H1 (cell line): ENCODE measurements around the gene MICU1. TPM values are rescaled to one million over a fixed set of nuclear protein-coding genes. Genes with fewer than 3 reads are reported as not detected.

Experiments used
- CTCF ChIA-PET: fragments of 300-600 bp; sonication (Branson Sonifier 250); formaldehyde crosslinking; loops from one replicate; lab custom pipeline; 2021; ENCODE audit not compliant: partially characterized antibody; lab: Charles Lee
- POLR2A ChIA-PET: fragments of 300-600 bp; sonication (Branson Sonifier 250); formaldehyde crosslinking; loops from one replicate; lab custom pipeline; 2021; ENCODE audit warnings: inconsistent platforms; ENCODE audit not compliant: partially characterized antibody; lab: Charles Lee
- DNase-seq, 2 experiments: peaks; one replicate each; pipeline versions ENCODE4 v3.0.0 to v3.0.0-alpha.2; 2010 to 2022; ENCODE audit warnings: low spot score in 2 of 2, low read depth in 1 of 2, mixed read lengths in 1 of 2
- FAIRE-seq: peaks from 2 replicates; lab custom pipeline; 2011; peaks lifted over from hg19 to GRCh38; lab: Jason Lieb, UNC
- H2AFZ ChIP-seq: 2 replicates; pipeline ENCODE4 v1.8.1; 2012; ENCODE audit warnings: low read length, inconsistent platforms
- H2AK5ac ChIP-seq: 2 replicates; pipeline ENCODE4 v1.6.1; 2013; ENCODE audit warnings: low read depth, low read length
- H2BK120ac ChIP-seq: replicated peaks from 2 replicates; pipeline ENCODE3; 2013; ENCODE audit warnings: low read depth, low read length, inconsistent platforms
- H2BK12ac ChIP-seq: 2 replicates; pipeline ENCODE4 v1.6.1; 2013; ENCODE audit warnings: low read depth, low read length
- H2BK15ac ChIP-seq: 2 replicates; pipeline ENCODE4 v1.6.1; 2013; ENCODE audit warnings: low read length
- H2BK20ac ChIP-seq: 2 replicates; pipeline ENCODE4 v1.6.1; 2013; ENCODE audit warnings: low read length
- H2BK5ac ChIP-seq: 2 replicates; pipeline ENCODE4 v1.6.1; 2013; ENCODE audit warnings: low read depth, low read length
- H3K14ac ChIP-seq: 2 replicates; pipeline ENCODE4 v1.6.1; 2013; ENCODE audit warnings: inconsistent platforms; ENCODE audit not compliant: insufficient read length
- H3K18ac ChIP-seq: 2 replicates; pipeline ENCODE4 v1.6.1; 2013; ENCODE audit warnings: low read length; ENCODE audit errors: extremely low read depth
- H3K23ac ChIP-seq: 2 replicates; pipeline ENCODE4 v1.6.1; 2013; ENCODE audit warnings: inconsistent platforms; ENCODE audit not compliant: insufficient read length
- H3K23me2 ChIP-seq: 2 replicates; pipeline ENCODE4 v1.6.1; 2013; ENCODE audit warnings: low read depth, low read length
- H3K27ac ChIP-seq: 2 replicates; pipeline ENCODE4 v1.6.1; 2011; ENCODE audit warnings: low read depth, low read length, inconsistent platforms
- H3K27me3 ChIP-seq, 4 experiments: replicated peaks in 1 of 4; 1 replicate in 1 of 4; 2 replicates in 3 of 4; pipeline versions ENCODE4 v1.6.1 to v1.8.1; 2011 to 2013; ENCODE audit warnings: low read length in 3 of 4, mild to moderate bottlenecking in 3 of 4, inconsistent platforms in 2 of 4, mixed read lengths in 2 of 4, moderate library complexity in 1 of 4; ENCODE audit not compliant: control insufficient read depth in 3 of 4, insufficient read depth in 3 of 4; ENCODE audit errors: extremely low read depth in 1 of 4
- H3K36me3 ChIP-seq, 4 experiments: 2 replicates each; pipeline versions ENCODE4 v1.6.1 to v1.8.1; 2011 to 2013; ENCODE audit warnings: mild to moderate bottlenecking in 4 of 4, low read length in 3 of 4, moderate library complexity in 2 of 4, control low read depth in 1 of 4, inconsistent platforms in 1 of 4; ENCODE audit not compliant: insufficient read depth in 4 of 4, control insufficient read depth in 2 of 4
- H3K4ac ChIP-seq: replicated peaks from 2 replicates; pipeline ENCODE3; 2013; ENCODE audit warnings: low read length, low read depth, mixed read lengths, inconsistent platforms; ENCODE audit not compliant: insufficient read length
- H3K4me1 ChIP-seq, 4 experiments: replicated peaks in 1 of 4; 1 replicate in 1 of 4; 2 replicates in 3 of 4; pipeline versions ENCODE4 v1.6.1 to v1.8.1; 2011 to 2013; ENCODE audit warnings: low read length in 3 of 4, inconsistent platforms in 2 of 4, mixed read lengths in 1 of 4; ENCODE audit not compliant: insufficient read depth in 4 of 4, control insufficient read depth in 3 of 4
- H3K4me2 ChIP-seq, 2 experiments: 2 replicates each; pipeline versions ENCODE4 v1.6.1 to v1.8.1; 2011 to 2013; ENCODE audit warnings: low read depth in 2 of 2, low read length in 2 of 2, control low read depth in 1 of 2, inconsistent platforms in 1 of 2, mild to moderate bottlenecking in 1 of 2; ENCODE audit not compliant: insufficient read depth in 1 of 2
- H3K4me3 ChIP-seq, 4 experiments: fragments of 200-600, 300-600 bp in 1 of 4; sonication (generic), shearing (Covaris generic), sonication (Bioruptor Twin) in 1 of 4; 2 replicates each; pipeline versions ENCODE4 v1.5.1 to v1.8.1; 2011 to 2016; ENCODE audit warnings: low read length in 4 of 4, low read depth in 3 of 4, control low read depth in 2 of 4, inconsistent platforms in 2 of 4, mild to moderate bottlenecking in 2 of 4, mixed read lengths in 1 of 4, moderate library complexity in 1 of 4; ENCODE audit not compliant: insufficient read depth in 2 of 4; ENCODE audit errors: extremely low read depth in 1 of 4
- H3K56ac ChIP-seq: replicated peaks from 2 replicates; pipeline ENCODE3; 2013; ENCODE audit warnings: low read depth, mild to moderate bottlenecking, mixed read lengths, low read length, inconsistent platforms; ENCODE audit not compliant: insufficient read length
- H3K79me1 ChIP-seq: 2 replicates; pipeline ENCODE4 v1.6.1; 2013; ENCODE audit warnings: low read depth, low read length, control low read depth
- H3K79me2 ChIP-seq, 2 experiments: 2 replicates each; pipeline versions ENCODE4 v1.6.1 to v1.8.1; 2012 to 2013; ENCODE audit warnings: low read length in 2 of 2, mild to moderate bottlenecking in 2 of 2, inconsistent platforms in 1 of 2; ENCODE audit not compliant: insufficient read depth in 2 of 2, control insufficient read depth in 1 of 2
- H3K9ac ChIP-seq, 4 experiments: replicated peaks in 1 of 4; 1 replicate in 1 of 4; 2 replicates in 3 of 4; pipeline versions ENCODE4 v1.6.1 to v1.8.1; 2011 to 2013; ENCODE audit warnings: low read depth in 3 of 4, low read length in 3 of 4, control low read depth in 2 of 4, mild to moderate bottlenecking in 2 of 4, moderate library complexity in 2 of 4, inconsistent platforms in 1 of 4; ENCODE audit errors: extremely low read depth in 1 of 4
- H3K9me3 ChIP-seq, 2 experiments: 2 replicates each; pipeline versions ENCODE4 v1.6.1 to v1.8.1; 2012 to 2013; ENCODE audit warnings: mild to moderate bottlenecking in 2 of 2, moderate library complexity in 2 of 2, control low read depth in 1 of 2, inconsistent platforms in 1 of 2, low read depth in 1 of 2, low read length in 1 of 2, mixed read lengths in 1 of 2; ENCODE audit not compliant: insufficient read depth in 2 of 2
- H4K20me1 ChIP-seq, 2 experiments: replicated peaks in 1 of 2; 2 replicates each; pipeline versions ENCODE3 to v1.8.1; 2011 to 2013; ENCODE audit warnings: inconsistent platforms in 2 of 2, low read length in 2 of 2, mild to moderate bottlenecking in 1 of 2; ENCODE audit not compliant: insufficient read depth in 2 of 2, control insufficient read depth in 1 of 2
- H4K5ac ChIP-seq: 2 replicates; pipeline ENCODE4 v1.6.1; 2013; ENCODE audit warnings: low read length, low read depth, mixed read lengths, inconsistent platforms; ENCODE audit not compliant: insufficient read length
- H4K8ac ChIP-seq: 2 replicates; pipeline ENCODE4 v1.8.0; 2013; ENCODE audit warnings: mild to moderate bottlenecking, moderate library complexity, low read length, inconsistent platforms; ENCODE audit not compliant: insufficient read depth; ENCODE audit errors: extremely low read depth
- H4K91ac ChIP-seq: replicated peaks from 2 replicates; pipeline ENCODE3; 2013; ENCODE audit warnings: low read length, mixed read lengths, inconsistent platforms; ENCODE audit not compliant: insufficient read length
- HDAC2 ChIP-seq, 2 experiments: fragments of 300-600 bp in 1 of 2; sonication (generic) in 1 of 2; IDR thresholded peaks; 2 replicates each; pipeline ENCODE4 v1.6.1; 2011 to 2012; ENCODE audit warnings: low read depth in 2 of 2, low read length in 2 of 2, mild to moderate bottlenecking in 2 of 2, moderate library complexity in 2 of 2, borderline replicate concordance in 1 of 2, inconsistent platforms in 1 of 2
- KDM1A ChIP-seq: fragments of 200-600, 300-600 bp; sonication (generic); IDR thresholded peaks from 2 replicates; pipeline ENCODE4 v1.7.1; 2016; ENCODE audit warnings: mild to moderate bottlenecking, low read length, borderline replicate concordance
- RXRA ChIP-seq: IDR thresholded peaks from 2 replicates; pipeline ENCODE4 v1.6.1; 2011; ENCODE audit warnings: low read depth, mild to moderate bottlenecking, low read length, moderate library complexity; ENCODE audit not compliant: insufficient read depth
- WGBS, 2 experiments: shearing (Covaris generic) in 1 of 2; methylation state at CpG; one replicate each; pipeline versions ENCODE4 v1.1.6 to v1.1.7; 2013 to 2015; ENCODE audit warnings: low lambda C conversion rate in 2 of 2, mixed read lengths in 2 of 2, inconsistent platforms in 1 of 2, low coverage in 1 of 2, missing lambda C conversion rate in 1 of 2; ENCODE audit not compliant: insufficient replicate concordance in 2 of 2, insufficient coverage in 1 of 2, insufficient read length in 1 of 2; ENCODE audit errors: extremely low coverage in 1 of 2, missing lambda C conversion rate in 1 of 2; 5-methylcytosine and 5-hydroxymethylcytosine counted together
- polyA plus RNA-seq, 7 experiments: library from polyadenylated mRNA; depleted of rRNA in 3 of 7; stranded (reverse) in 5 of 7; unstranded in 2 of 7; fragments of >200 nt in 5 of 7; fragments of 200-250 nt in 2 of 7; gene quantifications; 1 replicate in 5 of 7; 2 replicates in 1 of 7; 4 replicates in 1 of 7; pipeline versions ENCODE4 v1.2.1 to v1.2.3, GENCODE V29; 2011 to 2013; ENCODE audit warnings: missing spikeins in 2 of 7, mixed read lengths in 2 of 7
- total RNA-seq: library from RNA; stranded (reverse); fragmentation: NEBNext Ultra II Directional; extraction: Animal tissue kit (Norgen Biotek cat#: 25700); gene quantifications from 2 replicates; pipeline ENCODE4 v1.2.1, GENCODE V29; 2021

Gene MICU1
- total and polyA plus RNA-seq, 2 of the 8 experiments (the other 6 are each of a cell fraction or from before 2014, with no cell fraction given): 18.0 to 36.7 TPM

DNA sequence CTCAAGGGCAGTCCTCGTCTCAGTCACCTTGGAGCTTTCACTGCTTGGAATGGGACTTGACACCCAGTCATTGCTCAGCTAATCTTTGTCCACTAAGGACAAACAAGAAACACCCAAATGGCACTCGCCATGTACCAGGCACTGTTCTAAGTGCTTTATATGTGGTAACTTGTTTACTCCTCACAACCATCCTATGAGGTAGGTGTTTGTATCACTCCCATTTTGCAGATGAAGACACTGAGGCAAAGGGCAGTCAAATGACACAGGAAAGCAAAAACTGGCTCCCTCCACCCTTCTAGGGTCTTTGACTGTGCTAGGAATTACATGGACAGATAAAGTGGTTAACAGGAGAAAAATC lies 295.8 kb downstream of the MICU1 start:
- H2AFZ ChIP-seq: no peak overlapping the region
- peaks cover 0 to 3% (median under 1%) of the 10 kb centered on the region in 4 experiments; a peak in 1 of 8 replicates for H3K36me3 ChIP-seq
- DNase-seq (no peak), FAIRE-seq (no peak)
- H3K18ac ChIP-seq: no peak overlapping the region
- no peak overlapping the region for H4K8ac ChIP-seq
- CTCF ChIA-PET: interaction anchor here (0.6 to 10.8 kb wide), 13 partner anchors 8 to 569 kb away, joined by 3 to 91 read pairs (median 6); partner anchors contain the start of genes DDIT4 and DNAJB12
- POLR2A ChIA-PET: interaction anchor here (0.6 to 39.2 kb wide), 9 partner anchors 9 to 253 kb away, joined by 3 to 895 read pairs (median 4); partner anchors contain the start of gene DDIT4
- no peaks in the 10 kb centered on the region for H3K79me1 ChIP-seq
- no peak overlapping the region for H3K4me2 ChIP-seq
- no peak overlapping the region for H3K56ac ChIP-seq
- no peaks in the 10 kb centered on the region for H3K23me2 ChIP-seq
- H3K4me1 ChIP-seq: peaks cover 0 to 38% (median 25%) of the 10 kb centered on the region in 4 experiments; a peak in 6 of 7 replicates
- no peaks in the 10 kb centered on the region for H4K20me1 ChIP-seq
- no peak overlapping the region for H2BK15ac ChIP-seq
- H3K27ac ChIP-seq: no peak overlapping the region
- 0 out of 2 replicates have a peak overlapping the region, but pooled peaks have one; percentile 68 for H2BK5ac ChIP-seq
- no peak overlapping the region for H3K4ac ChIP-seq
- H3K27me3 ChIP-seq: no peaks in the 10 kb centered on the region
- H2BK20ac ChIP-seq: peak overlapping the region; percentile 24; the same call in 1 of the 2 replicates
- H4K5ac ChIP-seq: no peak overlapping the region
- peak overlapping the region; percentile 78; the same call in 1 of the 2 replicates for H2BK12ac ChIP-seq
- TF ChIP-seq KDM1A: peak; percentile 65; the same call in 1 of the 2 replicates
- no peak for TF ChIP-seq RXRA
- TF ChIP-seq HDAC2 (IDR thresholded peaks at IDR 0.05; ENCODE audit: borderline replicate concordance in 1 of 2, low read depth in 2 of 2, low read length in 2 of 2): 0 out of 4 replicates have a peak, but pooled peaks of 1 of the 2 experiments have one; percentile 37
- TF ChIP-seq, all 59 proteins: peak for 2
- Histone ChIP-seq H3K79me2 (no peaks in the 10 kb centered on the region), H3K9me3 (no peaks in the 10 kb centered on the region; a peak in 1 of 4 replicates), H3K23ac (no peak overlapping the region), H4K91ac (no peak overlapping the region), H3K14ac (no peak overlapping the region), H2BK120ac (no peak overlapping the region), H2AK5ac (no peak overlapping the region), H3K9ac (no peak overlapping the region), H3K4me3 (no peak overlapping the region)
- WGBS, 2 experiments: 94% methylated on average over 2 of the region's 2 CpGs; no CpG with 5 or more reads in 1 of the 2 experiments
